ENCODE data around the gene BCAS1. TPM values are rescaled to one million over a fixed set of nuclear protein-coding genes. Genes with fewer than 3 reads are reported as not detected.

BCAS1 gene
- total and polyA plus RNA-seq, 10 donors: 0.23 to 1.3 (median 0.55) TPM; not detected in 2

- peak overlapping the region in 7 of 8 donors; percentile 62 to 92 (median 70) for H3K27ac ChIP-seq
- peak overlapping the region in 1 of 8 donors; percentile 21 for H3K4me3 ChIP-seq
- no peaks in the 10 kb centered on the region for H3K9me3 ChIP-seq
- H3K4me1 ChIP-seq: peaks cover 5 to 70% (median 40%) of the 10 kb centered on the region in 6 donors
- no peaks in the 10 kb centered on the region for H3K27me3 ChIP-seq (replicated peaks in 1 of 7)
- no peaks in the 10 kb centered on the region for H3K36me3 ChIP-seq
- WGBS, 5 donors: 34 to 50% (median 39%) methylated on average over 8 of the region's 8 CpGs
- TF ChIP-seq CTCF (IDR thresholded peaks at IDR 0.05 in 8 of 11, conservative IDR thresholded peaks at IDR 0.05 in 3 of 11) (no peak), POLR2A (IDR thresholded peaks at IDR 0.05) (no peak), POLR2AphosphoS5 (IDR thresholded peaks at IDR 0.05) (peak in 1 of 3 donors; percentile 66)
- DNase-seq: peak; percentile 86
- intact Hi-C loops (cut with DNase I; ENCODE audit: low total_unique reads): no loop called here
Observed at GRCh38 chr20:53899351-53900167, 170.8 kb downstream of the BCAS1 start.

- Histone ChIP-seq H3K4me3 (no peak overlapping the region), H3K27ac (peak overlapping the region in 5 of 8 donors; percentile 53 to 92 (median 70)), H3K36me3 (no peaks in the 10 kb centered on the region), H3K4me1 (peaks cover 5 to 75% (median 45%) of the 10 kb centered on the region in 6 donors), H3K27me3 (replicated peaks in 1 of 7) (no peaks in the 10 kb centered on the region), H3K9me3 (no peaks in the 10 kb centered on the region)
- intact Hi-C loops (cut with DNase I; ENCODE audit: low total_unique reads): no loop called here
- WGBS, 5 donors: 93 to 96% (median 96%) methylated on average over 8 of the region's 8 CpGs
- DNase-seq: no peak
- no peak for TF ChIP-seq POLR2AphosphoS5 (IDR thresholded peaks at IDR 0.05)
- no peak for TF ChIP-seq POLR2A (IDR thresholded peaks at IDR 0.05)
- no peak for TF ChIP-seq CTCF (IDR thresholded peaks at IDR 0.05 in 8 of 11, conservative IDR thresholded peaks at IDR 0.05 in 3 of 11)
Observed at GRCh38 chr20:53898556-53898931, 171.8 kb downstream of the BCAS1 start.

GRCh38 chr20:53897884-53898555 is 172.4 kb downstream of the BCAS1 start:
- TF ChIP-seq CTCF (IDR thresholded peaks at IDR 0.05 in 8 of 11, conservative IDR thresholded peaks at IDR 0.05 in 3 of 11) (no peak), POLR2A (IDR thresholded peaks at IDR 0.05) (no peak), POLR2AphosphoS5 (IDR thresholded peaks at IDR 0.05) (no peak)
- WGBS, 5 donors: 54 to 66% (median 63%) methylated on average over 9 of the region's 9 CpGs
- H3K9me3 ChIP-seq: no peaks in the 10 kb centered on the region
- H3K27me3 ChIP-seq (replicated peaks in 1 of 7): no peaks in the 10 kb centered on the region
- H3K4me3 ChIP-seq: no peak overlapping the region
- DNase-seq: no peak
- peaks cover 5 to 75% (median 47%) of the 10 kb centered on the region in 6 donors for H3K4me1 ChIP-seq
- H3K27ac ChIP-seq: peak overlapping the region in 7 of 8 donors; percentile 35 to 92 (median 70)
- H3K36me3 ChIP-seq: no peaks in the 10 kb centered on the region
- intact Hi-C loops (cut with DNase I; ENCODE audit: low total_unique reads): no loop called here

GRCh38 chr20:53896647-53897046 is 173.7 kb downstream of the BCAS1 start:
- H3K4me1 ChIP-seq: peaks cover 5 to 72% (median 51%) of the 10 kb centered on the region in 6 donors
- TF ChIP-seq POLR2AphosphoS5 (IDR thresholded peaks at IDR 0.05) (no peak), POLR2A (IDR thresholded peaks at IDR 0.05) (no peak), CTCF (IDR thresholded peaks at IDR 0.05 in 8 of 11, conservative IDR thresholded peaks at IDR 0.05 in 3 of 11) (no peak)
- 88 to 95% (median 94%) methylated on average over 4 of the region's 4 CpGs for WGBS, 5 donors
- no peaks in the 10 kb centered on the region for H3K36me3 ChIP-seq
- H3K4me3 ChIP-seq: no peak overlapping the region
- no peak overlapping the region for H3K27ac ChIP-seq
- H3K9me3 ChIP-seq: no peaks in the 10 kb centered on the region
- intact Hi-C loops (cut with DNase I; ENCODE audit: low total_unique reads): no loop called here
- DNase-seq: no peak
- no peaks in the 10 kb centered on the region for H3K27me3 ChIP-seq (replicated peaks in 1 of 7)
